Activated B cell treated with CpG ODN at 0.5 μM for 24 hours (primary cell): ENCODE measurements around the gene TBC1D17. TPM values are rescaled to one million over a fixed set of nuclear protein-coding genes. Genes with fewer than 3 reads are reported as not detected.

ENCODE experiments used
- ATAC-seq: fragments of 200-7000 bp; cut with Tn5 transposase; one replicate; pipeline ENCODE4 v1.10.0; 2021; ENCODE audit warnings: low read depth, mild to moderate bottlenecking, moderate library complexity
- CTCF ChIA-PET: fragments of 350-600 bp; sonication (Branson Sonifier 250); formaldehyde crosslinking; loops from one replicate; lab custom pipeline; 2021; ENCODE audit warnings: antibody characterized with exemption; lab: Charles Lee
- POLR2A ChIA-PET: fragments of 350-600 bp; sonication (Branson Sonifier 250); formaldehyde crosslinking; loops from one replicate; lab custom pipeline; 2021; ENCODE audit warnings: antibody characterized with exemption; lab: Charles Lee
- DNase-seq: peaks from one replicate; pipeline ENCODE4 v3.0.0; 2022
- H3K27ac Mint-ChIP-seq: one replicate; pipeline ENCODE4 v1.8.0; 2020; ENCODE audit warnings: mixed read lengths
- H3K27me3 Mint-ChIP-seq: one replicate; pipeline ENCODE4 v1.8.0; 2021; ENCODE audit warnings: mixed read lengths
- H3K36me3 Mint-ChIP-seq: one replicate; pipeline ENCODE4 v1.8.0; 2021; ENCODE audit warnings: low read depth, mixed read lengths
- H3K4me1 Mint-ChIP-seq: one replicate; pipeline ENCODE4 v1.8.0; 2021; ENCODE audit warnings: mixed read lengths
- H3K4me3 Mint-ChIP-seq: one replicate; pipeline ENCODE4 v1.8.0; 2020; ENCODE audit warnings: mild to moderate bottlenecking, mixed read lengths
- H3K9me3 Mint-ChIP-seq: one replicate; pipeline ENCODE4 v1.8.0; 2020; ENCODE audit warnings: mixed read lengths
- CTCF ChIP-seq: fragments of 200-600 bp; IDR thresholded peaks from one replicate; pipeline ENCODE4 v1.8.0; 2022; ENCODE audit warnings: antibody characterized with exemption, mild to moderate bottlenecking
- intact Hi-C: fragments of 100-400 bp; cut with micrococcal nuclease; formaldehyde crosslinking; loops from one replicate; pipeline ENCODE4 v1.15.1; 2024
- total RNA-seq: library from RNA; stranded (reverse); gene quantifications from 2 replicates; pipeline ENCODE4 v1.2.3, GENCODE V29; 2022

TBC1D17 gene
- total RNA-seq, 1 donor from 2014 or later, result 57.0 TPM

- Mint-ChIP-seq H3K9me3 (no peaks in the 10 kb centered on the region), H3K4me1 (peaks cover 74% of the 10 kb centered on the region), H3K4me3 (no peak overlapping the region), H3K27me3 (no peaks in the 10 kb centered on the region), H3K27ac (no peak overlapping the region), H3K36me3 (peaks cover 8% of the 10 kb centered on the region)
- DNase-seq (no peak), ATAC-seq (no peak)
- intact Hi-C loops, result loop anchor here (10.0 kb wide), 1 partner anchor 559 kb away; the partner anchor contains the start of gene CD37
- ChIA-PET POLR2A (interaction anchor here (0.7 to 11.5 kb wide), 7 partner anchors 15 to 490 kb away, joined by 5 to 317 read pairs (median 9); partner anchors contain the start of genes AKT1S1, ATF5, NUP62 and POLD1), CTCF (no interaction called here)
- TF ChIP-seq CTCF, result no peak
These were observed 16.6 kb downstream of the TBC1D17 start for GRCh38 chr19:49894011-49894664.

GRCh38 chr19:49894879-49895565, 17.5 kb downstream of the TBC1D17 start:
- no peak for ATAC-seq
- no peak for DNase-seq
- intact Hi-C loops, result loop anchor here (10.0 kb wide), 1 partner anchor 560 kb away; the partner anchor contains the start of gene CD37
- no peak for TF ChIP-seq CTCF
- CTCF ChIA-PET, result interaction anchor here (1.4 kb wide), 1 partner anchor 19 kb away, joined by 4 read pairs; no protein-coding TSS in a partner anchor
- Mint-ChIP-seq H3K36me3 (peaks cover 8% of the 10 kb centered on the region), H3K27me3 (no peaks in the 10 kb centered on the region), H3K9me3 (no peaks in the 10 kb centered on the region), H3K27ac (peak overlapping the region; percentile 65), H3K4me3 (peak overlapping the region; percentile 87), H3K4me1 (peaks cover 70% of the 10 kb centered on the region)
- POLR2A ChIA-PET, result interaction anchor here (0.8 to 11.5 kb wide), 7 partner anchors 17 to 128 kb away, joined by 3 to 317 read pairs (median 14); partner anchors contain the start of genes AKT1S1, AP2A1, ATF5 and NUP62

- no peaks in the 10 kb centered on the region for H3K27me3 Mint-ChIP-seq
These were observed 18.2 kb downstream of the TBC1D17 start for GRCh38 chr19:49895566-49896297.

More at GRCh38 chr19:49895566-49896297, 18.2 kb downstream of the TBC1D17 start:
- Mint-ChIP-seq H3K4me3 (peak overlapping the region; percentile 87), H3K4me1 (peaks cover 70% of the 10 kb centered on the region), H3K9me3 (no peaks in the 10 kb centered on the region), H3K27ac (peak overlapping the region; percentile 99), H3K36me3 (peaks cover 8% of the 10 kb centered on the region)
- CTCF ChIA-PET, result interaction anchor here (1.4 kb wide), 1 partner anchor 20 kb away, joined by 4 read pairs; no protein-coding TSS in a partner anchor
- intact Hi-C loops, result loop anchor here (10.0 kb wide), 1 partner anchor 561 kb away; the partner anchor contains the start of gene CD37
- DNase-seq, result no peak
- no peak for ATAC-seq
- no peak for TF ChIP-seq CTCF
- POLR2A ChIA-PET, result interaction anchor here (0.8 to 11.5 kb wide), 7 partner anchors 16 to 128 kb away, joined by 3 to 317 read pairs (median 8); partner anchors contain the start of genes AKT1S1, AP2A1, ATF5 and NUP62
